HepG2 (cell line): Measurements from ENCODE around the gene CDK5RAP2. TPM values are rescaled to one million over a fixed set of nuclear protein-coding genes. Genes with fewer than 3 reads are reported as not detected.

Experiments
- ATAC-seq: fragments of 200-7000 bp; cut with Tn5 transposase; 3 replicates; pipeline ENCODE4 v1.9.1; 2020; ENCODE audit warnings: mild to moderate bottlenecking, moderate library complexity
- BruUV-seq: library from RNA; stranded (reverse); fragments of 400-500 nt; replicated peaks from 2 replicates; lab custom pipeline; 2021; lab: Mats Ljungman, UMichigan
- CTCF ChIA-PET: fragments of 300-600 bp; formaldehyde crosslinking; extraction: SDS; loops from one replicate; lab custom pipeline; 2021; ENCODE audit warnings: low total read pairs, inconsistent platforms, low intra/inter-chr PET ratio; lab: Yijun Ruan, JAX
- POLR2A ChIA-PET: fragments of 350-600 bp; sonication (Branson Sonifier 250); formaldehyde crosslinking; loops from one replicate; lab custom pipeline; 2020; ENCODE audit warnings: antibody characterized with exemption, inconsistent platforms; lab: Yijun Ruan, JAX
- DNase-seq: peaks from one replicate; pipeline ENCODE4 v3.0.0-alpha.2; 2015; ENCODE audit warnings: low spot score
- FAIRE-seq: peaks from 3 replicates; lab custom pipeline; 2011; peaks lifted over from hg19 to GRCh38; lab: Jason Lieb, UNC
- H2AFZ ChIP-seq: one replicate; pipeline ENCODE4 v1.6.1; 2011; ENCODE audit warnings: low read length, inconsistent platforms
- H3K27ac ChIP-seq: fragments of 300-600 bp; 3 replicates; pipeline ENCODE4 v1.8.0; 2011; ENCODE audit warnings: mixed run types, mild to moderate bottlenecking, mixed read lengths, low read length, inconsistent platforms; ENCODE audit not compliant: insufficient read depth; ENCODE audit errors: extremely low read length
- H3K27me3 ChIP-seq, 2 experiments: fragments of 200-600 bp in 1 of 2; 2 replicates in 1 of 2; 3 replicates in 1 of 2; pipeline versions ENCODE4 v1.6.0 to v1.8.0; 2011; ENCODE audit warnings: low read length in 2 of 2, mild to moderate bottlenecking in 2 of 2, moderate library complexity in 2 of 2, inconsistent platforms in 1 of 2; ENCODE audit not compliant: insufficient read depth in 2 of 2, control insufficient read depth in 1 of 2
- H3K36me3 ChIP-seq, 2 experiments: fragments of 200-600 bp in 1 of 2; replicated peaks in 1 of 2; 2 replicates in 1 of 2; 3 replicates in 1 of 2; pipeline versions ENCODE4 v1.5.1 to v1.8.0; 2011; ENCODE audit warnings: low read length in 2 of 2, inconsistent platforms in 1 of 2; ENCODE audit not compliant: insufficient read depth in 2 of 2, control insufficient read depth in 1 of 2
- H3K4me1 ChIP-seq: 2 replicates; pipeline ENCODE4 v1.5.1; 2012; ENCODE audit warnings: low read length, inconsistent platforms; ENCODE audit not compliant: insufficient read depth
- H3K4me2 ChIP-seq: 2 replicates; pipeline ENCODE4 v1.6.0; 2011; ENCODE audit warnings: low read depth, low read length, inconsistent platforms
- H3K4me3 ChIP-seq, 3 experiments: fragments of 200-600 bp in 1 of 3; sonication (generic), shearing (Covaris generic) in 1 of 3; replicated peaks in 1 of 3; 2 replicates each; pipeline ENCODE4 v1.5.1; 2011 to 2016; ENCODE audit warnings: low read length in 3 of 3, inconsistent platforms in 2 of 3, low read depth in 2 of 3, mild to moderate bottlenecking in 2 of 3, control low read depth in 1 of 3, mixed read lengths in 1 of 3; ENCODE audit not compliant: insufficient read depth in 1 of 3
- H3K79me2 ChIP-seq: one replicate; pipeline ENCODE4 v1.6.1; 2011; ENCODE audit warnings: low read length, inconsistent platforms; ENCODE audit not compliant: insufficient read depth
- H3K9ac ChIP-seq: 2 replicates; pipeline ENCODE4 v1.6.0; 2011; ENCODE audit warnings: mild to moderate bottlenecking, low read depth, low read length, inconsistent platforms; ENCODE audit not compliant: insufficient read depth
- H3K9me3 ChIP-seq: 2 replicates; pipeline ENCODE4 v1.5.1; 2012; ENCODE audit warnings: mild to moderate bottlenecking, low read length
- H4K20me1 ChIP-seq: 2 replicates; pipeline ENCODE4 v1.6.0; 2011; ENCODE audit warnings: inconsistent platforms, mild to moderate bottlenecking, low read length, moderate library complexity; ENCODE audit not compliant: insufficient read depth
- FOXC1 ChIP-seq: sonication (generic); formaldehyde crosslinking; IDR thresholded peaks from 2 replicates; pipeline ENCODE4 v1.8.0; 2022; ENCODE audit warnings: mild to moderate bottlenecking, missing genetic modification reagents, borderline replicate concordance
- HNRNPLL ChIP-seq: fragments of 200-400 bp; formaldehyde crosslinking; IDR thresholded peaks from 2 replicates; pipeline ENCODE4 v1.6.1; 2017; ENCODE audit warnings: mild to moderate bottlenecking, low read depth, low read length; ENCODE audit not compliant: poor library complexity, severe bottlenecking
- KDM6A ChIP-seq: IDR thresholded peaks from 2 replicates; pipeline ENCODE4 v1.6.1; 2016; ENCODE audit warnings: low read depth
- TRIM24 ChIP-seq: sonication (generic); formaldehyde crosslinking; IDR thresholded peaks from 2 replicates; pipeline ENCODE4 v1.8.0; 2022; ENCODE audit warnings: mild to moderate bottlenecking, missing genetic modification reagents
- WGBS: methylation state at CpG from one replicate; pipeline ENCODE4 v1.1.6; 2017; ENCODE audit warnings: low lambda C conversion rate; 5-methylcytosine and 5-hydroxymethylcytosine counted together
- in situ Hi-C: cut with HindIII; loops from 2 replicates; pipeline ENCODE4 v1.10.0; 2017; ENCODE audit warnings: low pct_unique_long_range_greater_than_20kb; ENCODE audit not compliant: extremely low pct_ligation_motif_present
- intact Hi-C: fragments of 100-400 bp; cut with micrococcal nuclease; formaldehyde crosslinking; loops from one replicate; pipeline ENCODE4 v1.10.0; 2022; ENCODE audit not compliant: unreplicated experiment
- polyA plus RNA-seq, 8 experiments: library from polyadenylated mRNA; depleted of rRNA in 3 of 8; stranded (reverse) in 7 of 8; unstranded in 1 of 8; fragments of >200 nt; fragmentation: Illumina TruSeq in 4 of 8; extraction: Trizol in 4 of 8; gene quantifications; 2 replicates each; pipeline versions ENCODE4 v1.2.1 to v1.2.3, GENCODE V29; 2011 to 2016; ENCODE audit warnings: low read depth in 4 of 8, missing spikeins in 1 of 8, mixed read lengths in 1 of 8; ENCODE audit not compliant: insufficient read depth in 1 of 8
- total RNA-seq, 5 experiments: library from RNA; depleted of rRNA; stranded (reverse); fragments of >200 nt; fragmentation: Illumina TruSeq; extraction: Trizol; gene quantifications; 2 replicates each; pipeline ENCODE4 v1.2.3, GENCODE V29; 2016; ENCODE audit warnings: low read depth in 1 of 5
- TF ChIP-seq, protein P1 (sequence below): sonication (generic); formaldehyde crosslinking; IDR thresholded peaks from 2 replicates; pipeline ENCODE4 v1.4.0; 2020; ENCODE audit warnings: missing genetic modification reagents, mild to moderate bottlenecking, borderline replicate concordance
- TF ChIP-seq, protein P2 (sequence below): sonication (generic); formaldehyde crosslinking; IDR thresholded peaks from 2 replicates; pipeline ENCODE4 v1.4.0; 2020; ENCODE audit warnings: missing genetic modification reagents, mild to moderate bottlenecking, borderline replicate concordance
- TF ChIP-seq, protein P3 (sequence below): sonication (generic); formaldehyde crosslinking; IDR thresholded peaks from one replicate; pipeline ENCODE4 v1.5.1; 2020; ENCODE audit warnings: mild to moderate bottlenecking, missing genetic modification reagents; ENCODE audit errors: not compliant biosample characterization
- TF ChIP-seq, protein P4 (sequence below): sonication (generic); formaldehyde crosslinking; IDR thresholded peaks from 2 replicates; pipeline ENCODE4 v1.8.0; 2022; ENCODE audit warnings: mild to moderate bottlenecking, missing genetic modification reagents, borderline replicate concordance

Gene CDK5RAP2
- total and polyA plus RNA-seq, 2 of the 13 experiments (the other 11 are each of a cell fraction or from before 2014, with no cell fraction given): 31.8 to 42.2 TPM

DNA sequence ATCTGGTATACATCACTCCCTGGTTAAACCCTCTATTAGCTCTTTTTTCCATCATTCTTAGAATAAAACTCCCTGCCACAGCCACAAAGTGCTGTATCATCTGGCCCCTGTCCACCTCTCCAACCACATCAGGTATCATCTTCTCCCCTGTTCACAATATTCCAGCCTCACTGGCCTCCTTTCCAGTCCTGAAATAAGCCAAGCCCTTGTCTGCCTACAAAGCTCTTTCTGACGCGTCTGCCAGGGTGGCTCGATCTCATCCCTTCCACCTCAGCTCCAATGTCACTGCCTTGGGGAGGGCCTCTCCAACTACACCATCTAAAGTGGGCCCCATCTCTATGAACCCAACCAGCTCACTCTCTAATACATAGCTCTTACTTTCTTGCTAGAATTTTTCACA lies 21.5 kb downstream of the CDK5RAP2 start:
- Histone ChIP-seq H3K4me2 (no peak overlapping the region), H3K27ac (no peak overlapping the region), H2AFZ (no peak overlapping the region), H3K36me3 (peaks cover 13 to 45% of the 10 kb centered on the region in 2 experiments), H3K4me1 (peaks cover 30% of the 10 kb centered on the region), H3K9me3 (no peaks in the 10 kb centered on the region), H3K79me2 (peaks cover 68% of the 10 kb centered on the region), H3K9ac (no peak overlapping the region), H4K20me1 (no peaks in the 10 kb centered on the region), H3K27me3 (no peaks in the 10 kb centered on the region), H3K4me3 (no peak overlapping the region)
- ATAC-seq: no peak
- no TSS peak for BruUV-seq
- 99% methylated on average over 3 of the region's 3 CpGs for WGBS
- intact Hi-C loops (no loop called here), in situ Hi-C loops (no loop called here)
- CTCF ChIA-PET: no interaction called here
- FAIRE-seq: no peak
- no peak for DNase-seq
- POLR2A ChIA-PET: interaction anchor here (4.1 kb wide), 1 partner anchor 12 kb away, joined by 25 read pairs; no protein-coding TSS in a partner anchor
- TF ChIP-seq, protein P1, sequence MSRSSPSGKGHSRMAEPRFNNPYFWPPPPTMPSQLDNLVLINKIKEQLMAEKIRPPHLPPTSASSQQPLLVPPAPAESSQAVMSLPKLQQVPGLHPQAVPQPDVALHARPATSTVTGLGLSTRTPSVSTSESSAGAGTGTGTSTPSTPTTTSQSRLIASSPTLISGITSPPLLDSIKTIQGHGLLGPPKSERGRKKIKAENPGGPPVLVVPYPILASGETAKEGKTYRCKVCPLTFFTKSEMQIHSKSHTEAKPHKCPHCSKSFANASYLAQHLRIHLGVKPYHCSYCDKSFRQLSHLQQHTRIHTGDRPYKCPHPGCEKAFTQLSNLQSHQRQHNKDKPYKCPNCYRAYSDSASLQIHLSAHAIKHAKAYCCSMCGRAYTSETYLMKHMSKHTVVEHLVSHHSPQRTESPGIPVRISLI (CRISPR knock-in tag): no peak
- TF ChIP-seq, protein P2, sequence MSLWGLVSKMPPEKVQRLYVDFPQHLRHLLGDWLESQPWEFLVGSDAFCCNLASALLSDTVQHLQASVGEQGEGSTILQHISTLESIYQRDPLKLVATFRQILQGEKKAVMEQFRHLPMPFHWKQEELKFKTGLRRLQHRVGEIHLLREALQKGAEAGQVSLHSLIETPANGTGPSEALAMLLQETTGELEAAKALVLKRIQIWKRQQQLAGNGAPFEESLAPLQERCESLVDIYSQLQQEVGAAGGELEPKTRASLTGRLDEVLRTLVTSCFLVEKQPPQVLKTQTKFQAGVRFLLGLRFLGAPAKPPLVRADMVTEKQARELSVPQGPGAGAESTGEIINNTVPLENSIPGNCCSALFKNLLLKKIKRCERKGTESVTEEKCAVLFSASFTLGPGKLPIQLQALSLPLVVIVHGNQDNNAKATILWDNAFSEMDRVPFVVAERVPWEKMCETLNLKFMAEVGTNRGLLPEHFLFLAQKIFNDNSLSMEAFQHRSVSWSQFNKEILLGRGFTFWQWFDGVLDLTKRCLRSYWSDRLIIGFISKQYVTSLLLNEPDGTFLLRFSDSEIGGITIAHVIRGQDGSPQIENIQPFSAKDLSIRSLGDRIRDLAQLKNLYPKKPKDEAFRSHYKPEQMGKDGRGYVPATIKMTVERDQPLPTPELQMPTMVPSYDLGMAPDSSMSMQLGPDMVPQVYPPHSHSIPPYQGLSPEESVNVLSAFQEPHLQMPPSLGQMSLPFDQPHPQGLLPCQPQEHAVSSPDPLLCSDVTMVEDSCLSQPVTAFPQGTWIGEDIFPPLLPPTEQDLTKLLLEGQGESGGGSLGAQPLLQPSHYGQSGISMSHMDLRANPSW: no peak
- no peak for TF ChIP-seq KDM6A (CRISPR knock-in tag)
- TF ChIP-seq HNRNPLL: no peak
- TF ChIP-seq, protein P3, sequence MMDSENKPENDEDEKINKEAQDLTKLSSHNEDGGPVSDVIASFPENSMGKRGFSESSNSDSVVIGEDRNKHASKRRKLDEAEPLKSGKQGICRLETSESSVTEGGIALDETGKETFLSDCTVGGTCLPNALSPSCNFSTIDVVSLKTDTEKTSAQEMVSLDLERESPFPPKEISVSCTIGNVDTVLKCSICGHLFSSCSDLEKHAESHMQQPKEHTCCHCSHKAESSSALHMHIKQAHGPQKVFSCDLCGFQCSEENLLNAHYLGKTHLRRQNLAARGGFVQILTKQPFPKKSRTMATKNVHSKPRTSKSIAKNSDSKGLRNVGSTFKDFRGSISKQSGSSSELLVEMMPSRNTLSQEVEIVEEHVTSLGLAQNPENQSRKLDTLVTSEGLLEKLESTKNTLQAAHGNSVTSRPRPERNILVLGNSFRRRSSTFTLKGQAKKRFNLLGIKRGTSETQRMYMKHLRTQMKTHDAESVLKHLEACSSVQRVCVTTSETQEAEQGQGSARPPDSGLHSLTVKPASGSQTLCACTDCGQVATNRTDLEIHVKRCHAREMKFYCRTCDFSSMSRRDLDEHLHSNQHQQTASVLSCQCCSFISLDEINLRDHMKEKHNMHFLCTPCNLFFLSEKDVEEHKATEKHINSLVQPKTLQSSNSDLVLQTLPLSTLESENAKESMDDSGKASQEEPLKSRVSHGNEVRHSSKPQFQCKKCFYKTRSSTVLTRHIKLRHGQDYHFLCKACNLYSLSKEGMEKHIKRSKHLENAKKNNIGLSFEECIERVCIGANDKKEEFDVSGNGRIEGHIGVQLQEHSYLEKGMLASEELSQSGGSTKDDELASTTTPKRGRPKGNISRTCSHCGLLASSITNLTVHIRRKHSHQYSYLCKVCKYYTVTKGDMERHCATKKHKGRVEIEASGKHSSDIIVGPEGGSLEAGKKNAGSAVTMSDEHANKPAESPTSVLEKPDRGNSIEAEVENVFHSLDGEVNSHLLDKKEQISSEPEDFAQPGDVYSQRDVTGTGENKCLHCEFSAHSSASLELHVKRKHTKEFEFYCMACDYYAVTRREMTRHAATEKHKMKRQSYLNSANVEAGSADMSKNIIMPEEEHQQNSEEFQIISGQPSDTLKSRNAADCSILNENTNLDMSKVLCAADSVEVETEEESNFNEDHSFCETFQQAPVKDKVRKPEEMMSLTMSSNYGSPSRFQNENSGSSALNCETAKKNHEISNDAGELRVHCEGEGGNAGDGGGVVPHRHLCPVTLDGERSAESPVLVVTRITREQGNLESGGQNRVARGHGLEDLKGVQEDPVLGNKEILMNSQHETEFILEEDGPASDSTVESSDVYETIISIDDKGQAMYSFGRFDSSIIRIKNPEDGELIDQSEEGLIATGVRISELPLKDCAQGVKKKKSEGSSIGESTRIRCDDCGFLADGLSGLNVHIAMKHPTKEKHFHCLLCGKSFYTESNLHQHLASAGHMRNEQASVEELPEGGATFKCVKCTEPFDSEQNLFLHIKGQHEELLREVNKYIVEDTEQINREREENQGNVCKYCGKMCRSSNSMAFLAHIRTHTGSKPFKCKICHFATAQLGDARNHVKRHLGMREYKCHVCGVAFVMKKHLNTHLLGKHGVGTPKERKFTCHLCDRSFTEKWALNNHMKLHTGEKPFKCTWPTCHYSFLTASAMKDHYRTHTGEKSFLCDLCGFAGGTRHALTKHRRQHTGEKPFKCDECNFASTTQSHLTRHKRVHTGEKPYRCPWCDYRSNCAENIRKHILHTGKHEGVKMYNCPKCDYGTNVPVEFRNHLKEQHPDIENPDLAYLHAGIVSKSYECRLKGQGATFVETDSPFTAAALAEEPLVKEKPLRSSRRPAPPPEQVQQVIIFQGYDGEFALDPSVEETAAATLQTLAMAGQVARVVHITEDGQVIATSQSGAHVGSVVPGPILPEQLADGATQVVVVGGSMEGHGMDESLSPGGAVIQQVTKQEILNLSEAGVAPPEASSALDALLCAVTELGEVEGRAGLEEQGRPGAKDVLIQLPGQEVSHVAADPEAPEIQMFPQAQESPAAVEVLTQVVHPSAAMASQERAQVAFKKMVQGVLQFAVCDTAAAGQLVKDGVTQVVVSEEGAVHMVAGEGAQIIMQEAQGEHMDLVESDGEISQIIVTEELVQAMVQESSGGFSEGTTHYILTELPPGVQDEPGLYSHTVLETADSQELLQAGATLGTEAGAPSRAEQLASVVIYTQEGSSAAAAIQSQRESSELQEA: no peak
- no peak for TF ChIP-seq FOXC1 (CRISPR knock-in tag)
- TF ChIP-seq TRIM24 (CRISPR knock-in tag): no peak
- TF ChIP-seq, protein P4, sequence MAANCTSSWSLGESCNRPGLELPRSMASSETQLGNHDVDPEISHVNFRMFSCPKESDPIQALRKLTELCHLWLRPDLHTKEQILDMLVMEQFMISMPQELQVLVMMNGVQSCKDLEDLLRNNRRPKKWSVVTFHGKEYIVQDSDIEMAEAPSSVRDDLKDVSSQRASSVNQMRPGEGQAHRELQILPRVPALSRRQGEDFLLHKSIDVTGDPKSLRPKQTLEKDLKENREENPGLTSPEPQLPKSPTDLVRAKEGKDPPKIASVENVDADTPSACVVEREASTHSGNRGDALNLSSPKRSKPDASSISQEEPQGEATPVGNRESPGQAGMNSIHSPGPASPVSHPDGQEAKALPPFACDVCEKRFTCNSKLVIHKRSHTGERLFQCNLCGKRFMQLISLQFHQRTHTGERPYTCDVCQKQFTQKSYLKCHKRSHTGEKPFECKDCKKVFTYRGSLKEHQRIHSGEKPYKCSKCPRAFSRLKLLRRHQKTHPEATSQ (CRISPR knock-in tag): no peak
